K562 (cell line): ENCODE results near the gene XIRP1. TPM values are rescaled to one million over a fixed set of nuclear protein-coding genes. Genes with fewer than 3 reads are reported as not detected.

Experiments used
- ATF1 ChIP-seq, 2 experiments: fragments of 450-650 bp in 1 of 2; IDR thresholded peaks; 2 replicates each; pipeline ENCODE4 v1.6.1; 2016; ENCODE audit warnings: missing compliant biosample characterization in 1 of 2, missing genetic modification characterization in 1 of 2
- DEAF1 ChIP-seq: fragments of 450-650 bp; formaldehyde crosslinking; IDR thresholded peaks from 2 replicates; pipeline ENCODE4 v1.4.0; 2020; ENCODE audit warnings: mild to moderate bottlenecking, moderate library complexity
- EP400 ChIP-seq: fragments of 450-650 bp; IDR thresholded peaks from 2 replicates; pipeline ENCODE4 v1.6.1; 2017; ENCODE audit warnings: antibody characterized with exemption, mild to moderate bottlenecking, moderate library complexity
- GABPB1 ChIP-seq: sonication (generic); formaldehyde crosslinking; IDR thresholded peaks from 2 replicates; pipeline ENCODE4 v1.8.0; 2022; ENCODE audit warnings: mild to moderate bottlenecking, missing genetic modification reagents
- HOMEZ ChIP-seq: fragments of 250-450 bp; sonication (Bioruptor Pico); IDR thresholded peaks from 2 replicates; pipeline ENCODE4 v1.4.0; 2020; ENCODE audit warnings: mild to moderate bottlenecking, moderate library complexity
- MBD2 ChIP-seq: sonication (generic); IDR thresholded peaks from 2 replicates; pipeline ENCODE4 v1.6.1; 2016; ENCODE audit warnings: low read depth, borderline replicate concordance
- MEIS2 ChIP-seq: fragments of 450-650 bp; IDR thresholded peaks from 2 replicates; pipeline ENCODE4 v1.6.1; 2014; ENCODE audit warnings: mild to moderate bottlenecking; ENCODE audit not compliant: partially characterized antibody
- TFAM ChIP-seq: fragments of 250-450 bp; sonication (Bioruptor Pico); conservative IDR thresholded peaks from 2 replicates; pipeline ENCODE4 v1.5.0; 2021; ENCODE audit warnings: mild to moderate bottlenecking, moderate library complexity
- ZFX ChIP-seq: sonication (generic); formaldehyde crosslinking; IDR thresholded peaks from 2 replicates; pipeline ENCODE4 v1.8.0; 2022; ENCODE audit warnings: mild to moderate bottlenecking, missing genetic modification reagents, moderate library complexity
- ZNF717 ChIP-seq: fragments of 250-450 bp; sonication (Bioruptor Pico); IDR thresholded peaks from 2 replicates; pipeline ENCODE4 v1.5.0; 2021
- polyA plus RNA-seq, 8 experiments: library from polyadenylated mRNA; depleted of rRNA in 4 of 8; stranded (reverse) in 5 of 8; unstranded in 3 of 8; fragments of >200 nt; fragmentation: Nextera tagmentation in 2 of 8; fragmentation: Illumina TruSeq in 1 of 8; extraction: Ambion mirVana in 2 of 8; extraction: Trizol in 1 of 8; gene quantifications; 2 replicates each; pipeline versions ENCODE4 v1.2.1 to v1.2.3, GENCODE V29; 2011 to 2014; ENCODE audit warnings: inconsistent platforms in 1 of 8, missing spikeins in 1 of 8
- total RNA-seq, 7 experiments: library from RNA; depleted of rRNA in 6 of 7; stranded (reverse); fragments of >200 nt in 6 of 7; fragmentation: Illumina TruSeq in 2 of 7; extraction: Trizol in 2 of 7; gene quantifications; 2 replicates each; pipeline versions ENCODE4 v1.2.1 to v1.2.3, GENCODE V29; 2011 to 2021; ENCODE audit warnings: low replicate concordance in 1 of 7
- TF ChIP-seq, protein P1 (sequence below), 2 experiments: fragments of 450-650 bp; formaldehyde crosslinking in 1 of 2; IDR thresholded peaks; 2 replicates each; pipeline versions ENCODE4 v1.4.0 to v1.6.1; 2014 to 2020; ENCODE audit warnings: mild to moderate bottlenecking in 2 of 2, borderline replicate concordance in 1 of 2, low read depth in 1 of 2
- TF ChIP-seq, protein P2 (sequence below), 2 experiments: fragments of 150-350 bp in 1 of 2; IDR thresholded peaks; 2 replicates each; pipeline ENCODE4 v1.6.1; 2012 to 2016; ENCODE audit warnings: low read depth in 2 of 2, low read length in 2 of 2, mild to moderate bottlenecking in 1 of 2, moderate library complexity in 1 of 2

The XIRP1 gene
- total and polyA plus RNA-seq, 9 of the 15 experiments (the other 6 are each of a cell fraction or from before 2014, with no cell fraction given): 0.03 to 0.27 (median 0.08) TPM; not detected in 3

- TF ChIP-seq ZFX (CRISPR knock-in tag): no peak
- no peak for TF ChIP-seq ZNF717 (CRISPR knock-in tag)
- no peak for TF ChIP-seq MBD2
- TF ChIP-seq HOMEZ (CRISPR knock-in tag): no peak
- TF ChIP-seq, protein P1, sequence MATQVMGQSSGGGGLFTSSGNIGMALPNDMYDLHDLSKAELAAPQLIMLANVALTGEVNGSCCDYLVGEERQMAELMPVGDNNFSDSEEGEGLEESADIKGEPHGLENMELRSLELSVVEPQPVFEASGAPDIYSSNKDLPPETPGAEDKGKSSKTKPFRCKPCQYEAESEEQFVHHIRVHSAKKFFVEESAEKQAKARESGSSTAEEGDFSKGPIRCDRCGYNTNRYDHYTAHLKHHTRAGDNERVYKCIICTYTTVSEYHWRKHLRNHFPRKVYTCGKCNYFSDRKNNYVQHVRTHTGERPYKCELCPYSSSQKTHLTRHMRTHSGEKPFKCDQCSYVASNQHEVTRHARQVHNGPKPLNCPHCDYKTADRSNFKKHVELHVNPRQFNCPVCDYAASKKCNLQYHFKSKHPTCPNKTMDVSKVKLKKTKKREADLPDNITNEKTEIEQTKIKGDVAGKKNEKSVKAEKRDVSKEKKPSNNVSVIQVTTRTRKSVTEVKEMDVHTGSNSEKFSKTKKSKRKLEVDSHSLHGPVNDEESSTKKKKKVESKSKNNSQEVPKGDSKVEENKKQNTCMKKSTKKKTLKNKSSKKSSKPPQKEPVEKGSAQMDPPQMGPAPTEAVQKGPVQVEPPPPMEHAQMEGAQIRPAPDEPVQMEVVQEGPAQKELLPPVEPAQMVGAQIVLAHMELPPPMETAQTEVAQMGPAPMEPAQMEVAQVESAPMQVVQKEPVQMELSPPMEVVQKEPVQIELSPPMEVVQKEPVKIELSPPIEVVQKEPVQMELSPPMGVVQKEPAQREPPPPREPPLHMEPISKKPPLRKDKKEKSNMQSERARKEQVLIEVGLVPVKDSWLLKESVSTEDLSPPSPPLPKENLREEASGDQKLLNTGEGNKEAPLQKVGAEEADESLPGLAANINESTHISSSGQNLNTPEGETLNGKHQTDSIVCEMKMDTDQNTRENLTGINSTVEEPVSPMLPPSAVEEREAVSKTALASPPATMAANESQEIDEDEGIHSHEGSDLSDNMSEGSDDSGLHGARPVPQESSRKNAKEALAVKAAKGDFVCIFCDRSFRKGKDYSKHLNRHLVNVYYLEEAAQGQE (IDR thresholded peaks at IDR 0.05; ENCODE audit: borderline replicate concordance): peak; percentile 94
- TF ChIP-seq, protein P1 (CRISPR knock-in tag; IDR thresholded peaks at IDR 0.05; ENCODE audit: low read depth): no peak
- peak; percentile 98 for TF ChIP-seq DEAF1 (CRISPR knock-in tag)
- TF ChIP-seq ATF1 (CRISPR knock-in tag; IDR thresholded peaks at IDR 0.05): no peak
- TF ChIP-seq ATF1 (tag; IDR thresholded peaks at IDR 0.05): no peak
- TF ChIP-seq TFAM: no peak
- TF ChIP-seq MEIS2: peak; percentile 71
- no peak for TF ChIP-seq EP400
- TF ChIP-seq, protein P2, sequence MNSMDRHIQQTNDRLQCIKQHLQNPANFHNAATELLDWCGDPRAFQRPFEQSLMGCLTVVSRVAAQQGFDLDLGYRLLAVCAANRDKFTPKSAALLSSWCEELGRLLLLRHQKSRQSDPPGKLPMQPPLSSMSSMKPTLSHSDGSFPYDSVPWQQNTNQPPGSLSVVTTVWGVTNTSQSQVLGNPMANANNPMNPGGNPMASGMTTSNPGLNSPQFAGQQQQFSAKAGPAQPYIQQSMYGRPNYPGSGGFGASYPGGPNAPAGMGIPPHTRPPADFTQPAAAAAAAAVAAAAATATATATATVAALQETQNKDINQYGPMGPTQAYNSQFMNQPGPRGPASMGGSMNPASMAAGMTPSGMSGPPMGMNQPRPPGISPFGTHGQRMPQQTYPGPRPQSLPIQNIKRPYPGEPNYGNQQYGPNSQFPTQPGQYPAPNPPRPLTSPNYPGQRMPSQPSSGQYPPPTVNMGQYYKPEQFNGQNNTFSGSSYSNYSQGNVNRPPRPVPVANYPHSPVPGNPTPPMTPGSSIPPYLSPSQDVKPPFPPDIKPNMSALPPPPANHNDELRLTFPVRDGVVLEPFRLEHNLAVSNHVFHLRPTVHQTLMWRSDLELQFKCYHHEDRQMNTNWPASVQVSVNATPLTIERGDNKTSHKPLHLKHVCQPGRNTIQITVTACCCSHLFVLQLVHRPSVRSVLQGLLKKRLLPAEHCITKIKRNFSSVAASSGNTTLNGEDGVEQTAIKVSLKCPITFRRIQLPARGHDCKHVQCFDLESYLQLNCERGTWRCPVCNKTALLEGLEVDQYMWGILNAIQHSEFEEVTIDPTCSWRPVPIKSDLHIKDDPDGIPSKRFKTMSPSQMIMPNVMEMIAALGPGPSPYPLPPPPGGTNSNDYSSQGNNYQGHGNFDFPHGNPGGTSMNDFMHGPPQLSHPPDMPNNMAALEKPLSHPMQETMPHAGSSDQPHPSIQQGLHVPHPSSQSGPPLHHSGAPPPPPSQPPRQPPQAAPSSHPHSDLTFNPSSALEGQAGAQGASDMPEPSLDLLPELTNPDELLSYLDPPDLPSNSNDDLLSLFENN (IDR thresholded peaks at IDR 0.05; ENCODE audit: low read depth in 2 of 2, low read length in 2 of 2): 0 out of 4 replicates have a peak, but pooled peaks of 1 of the 2 experiments have one; percentile 45
- TF ChIP-seq GABPB1 (CRISPR knock-in tag): no peak
These were observed 2.5 kb downstream of the XIRP1 start (continued) for GRCh38 chr3:39189959-39190269.
